H9 (cell line): ENCODE data around the gene AFAP1. TPM values are rescaled to one million over a fixed set of nuclear protein-coding genes. Genes with fewer than 3 reads are reported as not detected.

Source experiments
- DNase-seq: peaks from one replicate; pipeline ENCODE4 v3.0.0-alpha.2; 2017
- H2AFZ ChIP-seq: one replicate; pipeline ENCODE4 v1.6.1; 2013; ENCODE audit warnings: mild to moderate bottlenecking, low read length, control low read depth, moderate library complexity
- H2AK5ac ChIP-seq: 2 replicates; pipeline ENCODE4 v1.6.1; 2013; ENCODE audit warnings: low read length, control low read depth, mixed read lengths; ENCODE audit not compliant: insufficient read length
- H2BK120ac ChIP-seq: one replicate; pipeline ENCODE4 v1.6.1; 2013; ENCODE audit warnings: low read depth, mild to moderate bottlenecking, low read length, control low read depth, inconsistent platforms; ENCODE audit not compliant: poor library complexity, severe bottlenecking
- H2BK12ac ChIP-seq: 2 replicates; pipeline ENCODE4 v1.6.1; 2013; ENCODE audit warnings: low read length, control low read depth, mixed read lengths, low read depth; ENCODE audit not compliant: insufficient read length
- H2BK15ac ChIP-seq: 2 replicates; pipeline ENCODE4 v1.6.1; 2013; ENCODE audit warnings: low read depth, low read length, control low read depth
- H2BK20ac ChIP-seq: one replicate; pipeline ENCODE4 v1.6.1; 2013; ENCODE audit warnings: low read depth, mild to moderate bottlenecking, low read length, control low read depth, inconsistent platforms; ENCODE audit not compliant: poor library complexity, severe bottlenecking
- H2BK5ac ChIP-seq: 2 replicates; pipeline ENCODE4 v1.6.1; 2013; ENCODE audit warnings: low read length, control low read depth, mixed read lengths; ENCODE audit not compliant: insufficient read length
- H3K14ac ChIP-seq: 2 replicates; pipeline ENCODE4 v1.6.1; 2013; ENCODE audit warnings: low read length, control low read depth; ENCODE audit not compliant: insufficient read depth
- H3K18ac ChIP-seq: 2 replicates; pipeline ENCODE4 v1.6.1; 2013; ENCODE audit warnings: low read depth, mild to moderate bottlenecking, mixed read lengths, low read length, control low read depth; ENCODE audit not compliant: insufficient read length
- H3K23ac ChIP-seq: 2 replicates; pipeline ENCODE4 v1.6.1; 2013; ENCODE audit warnings: low read length, control low read depth, mixed read lengths, low read depth; ENCODE audit not compliant: insufficient read length
- H3K23me2 ChIP-seq: 2 replicates; pipeline ENCODE4 v1.6.1; 2013; ENCODE audit warnings: low read depth, mild to moderate bottlenecking, mixed read lengths, low read length, control low read depth; ENCODE audit not compliant: insufficient read length, poor library complexity, severe bottlenecking
- H3K27ac ChIP-seq: 2 replicates; pipeline ENCODE4 v1.5.1; 2013; ENCODE audit warnings: low read length, control low read depth, mixed read lengths, low read depth; ENCODE audit not compliant: insufficient read length
- H3K27me3 ChIP-seq: 2 replicates; pipeline ENCODE4 v1.6.1; 2013; ENCODE audit warnings: low read length, control low read depth, inconsistent platforms; ENCODE audit not compliant: insufficient read depth
- H3K4ac ChIP-seq: 2 replicates; pipeline ENCODE4 v1.6.1; 2013; ENCODE audit warnings: low read depth, mild to moderate bottlenecking, control low read depth, inconsistent platforms, low read length, moderate library complexity
- H3K4me1 ChIP-seq: 2 replicates; pipeline ENCODE4 v1.6.1; 2013; ENCODE audit warnings: low read length, control low read depth, inconsistent platforms; ENCODE audit not compliant: insufficient read depth
- H3K4me2 ChIP-seq: 2 replicates; pipeline ENCODE4 v1.6.1; 2013; ENCODE audit warnings: low read length, control low read depth, mixed read lengths; ENCODE audit not compliant: insufficient read length, insufficient read depth
- H3K56ac ChIP-seq: 2 replicates; pipeline ENCODE4 v1.6.1; 2013; ENCODE audit warnings: low read depth, mild to moderate bottlenecking, mixed read lengths, low read length, control low read depth; ENCODE audit not compliant: insufficient read length
- H3K79me1 ChIP-seq: 2 replicates; pipeline ENCODE4 v1.6.1; 2013; ENCODE audit warnings: low read depth, mild to moderate bottlenecking, moderate library complexity, low read length, control low read depth, inconsistent platforms; ENCODE audit not compliant: insufficient read depth, poor library complexity, severe bottlenecking
- H3K79me2 ChIP-seq: 2 replicates; pipeline ENCODE4 v1.6.1; 2013; ENCODE audit warnings: low read length, control low read depth, inconsistent platforms; ENCODE audit not compliant: insufficient read depth
- H3K9ac ChIP-seq: 2 replicates; pipeline ENCODE4 v1.6.1; 2013; ENCODE audit warnings: low read length, control low read depth, mixed read lengths; ENCODE audit not compliant: insufficient read length; ENCODE audit errors: extremely low read depth
- H3K9me3 ChIP-seq: one replicate; pipeline ENCODE4 v1.6.1; 2013; ENCODE audit warnings: low read depth, low read length, inconsistent platforms; ENCODE audit not compliant: control insufficient read depth
- H3T11ph ChIP-seq: one replicate; pipeline ENCODE4 v1.6.1; 2013; ENCODE audit warnings: mild to moderate bottlenecking, low read length, control low read depth, inconsistent platforms
- H4K20me1 ChIP-seq: one replicate; pipeline ENCODE4 v1.6.1; 2013; ENCODE audit not compliant: control insufficient read depth, insufficient read length, insufficient read depth
- H4K5ac ChIP-seq: 2 replicates; pipeline ENCODE4 v1.6.1; 2013; ENCODE audit warnings: low read depth, mild to moderate bottlenecking, mixed read lengths, low read length, control low read depth; ENCODE audit not compliant: insufficient read length
- H4K8ac ChIP-seq: replicated peaks from 2 replicates; pipeline ENCODE4 v1.6.1; 2013; ENCODE audit warnings: low read length, control low read depth, mixed read lengths, low read depth; ENCODE audit not compliant: insufficient read length
- H4K91ac ChIP-seq: 2 replicates; pipeline ENCODE4 v1.6.1; 2013; ENCODE audit warnings: low read depth, mild to moderate bottlenecking, moderate library complexity, mixed read lengths, low read length, control low read depth; ENCODE audit not compliant: insufficient read length
- H3K27ac Mint-ChIP-seq, 3 experiments: 2 replicates in 2 of 3; 3 replicates in 1 of 3; pipeline ENCODE4 v1.8.0; 2020 to 2021; ENCODE audit warnings: mixed read lengths in 3 of 3, mild to moderate bottlenecking in 1 of 3, moderate library complexity in 1 of 3
- H3K27me3 Mint-ChIP-seq: 2 replicates; pipeline ENCODE4 v1.8.0; 2021; ENCODE audit warnings: low read depth, mild to moderate bottlenecking, moderate library complexity, mixed read lengths
- H3K36me3 Mint-ChIP-seq, 3 experiments: 2 replicates in 2 of 3; 3 replicates in 1 of 3; pipeline ENCODE4 v1.8.0; 2020 to 2021; ENCODE audit warnings: low read depth in 3 of 3, mixed read lengths in 3 of 3; ENCODE audit not compliant: insufficient read depth in 1 of 3
- H3K4me1 Mint-ChIP-seq, 2 experiments: 2 replicates each; pipeline ENCODE4 v1.8.0; 2020; ENCODE audit warnings: mixed read lengths in 2 of 2
- H3K4me3 Mint-ChIP-seq, 2 experiments: 2 replicates in 1 of 2; 3 replicates in 1 of 2; pipeline ENCODE4 v1.8.0; 2020 to 2021; ENCODE audit warnings: mild to moderate bottlenecking in 2 of 2, mixed read lengths in 2 of 2, moderate library complexity in 1 of 2
- H3K9me3 Mint-ChIP-seq, 2 experiments: 2 replicates in 1 of 2; 3 replicates in 1 of 2; pipeline ENCODE4 v1.8.0; 2020; ENCODE audit warnings: mild to moderate bottlenecking in 2 of 2, mixed read lengths in 2 of 2, moderate library complexity in 1 of 2
- CTCF ChIP-seq: fragments of 200-600 bp; sonication (generic); conservative IDR thresholded peaks from 3 replicates; pipeline ENCODE4 v1.8.0; 2021; ENCODE audit warnings: antibody characterized with exemption, mild to moderate bottlenecking
- WGBS: extraction: QIAGEN DNeasy Blood & Tissue Kit; methylation state at CpG from one replicate; pipeline ENCODE4 v1.1.7; 2013; ENCODE audit warnings: missing lambda C conversion rate, low lambda C conversion rate, mixed read lengths; ENCODE audit not compliant: insufficient read length; ENCODE audit errors: extremely low coverage; 5-methylcytosine and 5-hydroxymethylcytosine counted together
- total RNA-seq: library from RNA; stranded (reverse); gene quantifications from 2 replicates; pipeline ENCODE4 v1.2.1, GENCODE V29; 2021

Gene AFAP1
- total RNA-seq, 1 experiment from 2014 or later = 6.5 TPM

GRCh38 chr4:7843831-7844593 is 95.6 kb downstream of the AFAP1 start:
- no peak overlapping the region for H4K91ac ChIP-seq
- no peaks in the 10 kb centered on the region for H3K9me3 ChIP-seq
- H3K56ac ChIP-seq = no peak overlapping the region
- H3K4me2 ChIP-seq = no peak overlapping the region
- no peak overlapping the region for H2BK20ac ChIP-seq
- no peaks in the 10 kb centered on the region; the same call in 1 of the 2 replicates for H3K4me1 ChIP-seq
- no peak overlapping the region for H2AFZ ChIP-seq
- H2AK5ac ChIP-seq = no peak overlapping the region
- no peak overlapping the region for H3K4ac ChIP-seq
- no peak overlapping the region for H3K23ac ChIP-seq
- peak; percentile 88 for DNase-seq
- Mint-ChIP-seq H3K27me3 (no peaks in the 10 kb centered on the region), H3K36me3 (peaks cover 0 to 6% (median 0%) of the 10 kb centered on the region in 3 experiments; a peak in 6 of 7 replicates), H3K4me1 (peaks cover 29 to 36% of the 10 kb centered on the region in 2 experiments), H3K9me3 (no peaks in the 10 kb centered on the region), H3K27ac (peak overlapping the region in 2 of 3 experiments; percentile 14 to 88; a peak in 2 of 7 replicates), H3K4me3 (no peak overlapping the region)
- H3K18ac ChIP-seq = peak overlapping the region; percentile 63
- no peaks in the 10 kb centered on the region for H3K23me2 ChIP-seq
- no peak overlapping the region for H2BK15ac ChIP-seq
- no peak overlapping the region for H3K14ac ChIP-seq
- H3K9ac ChIP-seq = no peak overlapping the region
- H3K27ac ChIP-seq = no peak overlapping the region
- peak; percentile 79 for TF ChIP-seq CTCF
- no peak overlapping the region for H2BK12ac ChIP-seq
- no peak overlapping the region for H2BK120ac ChIP-seq
- no CpG with 5 or more reads among the region's 11 CpGs for WGBS
- H3K79me2 ChIP-seq = no peaks in the 10 kb centered on the region
- H4K20me1 ChIP-seq = no peaks in the 10 kb centered on the region
- H3K79me1 ChIP-seq = no peaks in the 10 kb centered on the region
- no peak overlapping the region for H2BK5ac ChIP-seq
- no peak overlapping the region for H4K5ac ChIP-seq
- no peaks in the 10 kb centered on the region for H3K27me3 ChIP-seq
- no peak overlapping the region for H3T11ph ChIP-seq
- no peak overlapping the region for H4K8ac ChIP-seq
